ENCODE results near the gene SLC31A1. TPM values are rescaled to one million over a fixed set of nuclear protein-coding genes. Genes with fewer than 3 reads are reported as not detected.

SLC31A1 gene
- total RNA-seq, 1 experiment from 2014 or later: 34.4 TPM

GRCh38 chr9:113238202-113238858 is 17.0 kb downstream of the SLC31A1 start:
- no peaks in the 10 kb centered on the region for H4K20me1 ChIP-seq (ENCODE audit: control insufficient read depth, insufficient read depth, insufficient read length)
- no peak overlapping the region for H2BK20ac ChIP-seq (ENCODE audit: low read depth, low read length, poor library complexity, severe bottlenecking)
- Mint-ChIP-seq H3K27me3 (ENCODE audit: low read depth) (no peaks in the 10 kb centered on the region), H3K4me1 (no peaks in the 10 kb centered on the region), H3K9me3 (no peaks in the 10 kb centered on the region), H3K36me3 (ENCODE audit: insufficient read depth in 1 of 3, low read depth in 3 of 3) (no peaks in the 10 kb centered on the region; a peak in 1 of 7 replicates), H3K4me3 (no peak overlapping the region), H3K27ac (no peak overlapping the region)
- WGBS (ENCODE audit: extremely low coverage, insufficient read length, low lambda C conversion rate): no CpG with 5 or more reads among the region's 10 CpGs
- H3T11ph ChIP-seq (ENCODE audit: low read length): no peak overlapping the region
- no peaks in the 10 kb centered on the region for H3K79me1 ChIP-seq (ENCODE audit: insufficient read depth, low read depth, low read length, poor library complexity, severe bottlenecking)
- no peaks in the 10 kb centered on the region for H3K23me2 ChIP-seq (ENCODE audit: insufficient read length, low read depth, low read length, poor library complexity, severe bottlenecking)
- 0 out of 2 replicates have a peak, but pooled peaks cover 2% of the 10 kb centered on the region for H3K79me2 ChIP-seq (ENCODE audit: insufficient read depth, low read length)
- H3K27ac ChIP-seq (ENCODE audit: insufficient read length, low read depth, low read length): no peak overlapping the region
- no peak overlapping the region for H3K4ac ChIP-seq (ENCODE audit: low read depth, low read length)
- H2AK5ac ChIP-seq (ENCODE audit: insufficient read length, low read length): no peak overlapping the region
- H4K5ac ChIP-seq (ENCODE audit: insufficient read length, low read depth, low read length): no peak overlapping the region
- no peak overlapping the region for H2BK12ac ChIP-seq (ENCODE audit: insufficient read length, low read depth, low read length)
- no peaks in the 10 kb centered on the region for H3K27me3 ChIP-seq (ENCODE audit: insufficient read depth, low read length)
- no peak overlapping the region for H4K8ac ChIP-seq (replicated peaks; ENCODE audit: insufficient read length, low read depth, low read length)
- TF ChIP-seq, protein P1, sequence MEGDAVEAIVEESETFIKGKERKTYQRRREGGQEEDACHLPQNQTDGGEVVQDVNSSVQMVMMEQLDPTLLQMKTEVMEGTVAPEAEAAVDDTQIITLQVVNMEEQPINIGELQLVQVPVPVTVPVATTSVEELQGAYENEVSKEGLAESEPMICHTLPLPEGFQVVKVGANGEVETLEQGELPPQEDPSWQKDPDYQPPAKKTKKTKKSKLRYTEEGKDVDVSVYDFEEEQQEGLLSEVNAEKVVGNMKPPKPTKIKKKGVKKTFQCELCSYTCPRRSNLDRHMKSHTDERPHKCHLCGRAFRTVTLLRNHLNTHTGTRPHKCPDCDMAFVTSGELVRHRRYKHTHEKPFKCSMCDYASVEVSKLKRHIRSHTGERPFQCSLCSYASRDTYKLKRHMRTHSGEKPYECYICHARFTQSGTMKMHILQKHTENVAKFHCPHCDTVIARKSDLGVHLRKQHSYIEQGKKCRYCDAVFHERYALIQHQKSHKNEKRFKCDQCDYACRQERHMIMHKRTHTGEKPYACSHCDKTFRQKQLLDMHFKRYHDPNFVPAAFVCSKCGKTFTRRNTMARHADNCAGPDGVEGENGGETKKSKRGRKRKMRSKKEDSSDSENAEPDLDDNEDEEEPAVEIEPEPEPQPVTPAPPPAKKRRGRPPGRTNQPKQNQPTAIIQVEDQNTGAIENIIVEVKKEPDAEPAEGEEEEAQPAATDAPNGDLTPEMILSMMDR (conservative IDR thresholded peaks at IDR 0.05): no peak
- H2AFZ ChIP-seq (ENCODE audit: low read length): no peak overlapping the region
- no peak overlapping the region for H3K14ac ChIP-seq (ENCODE audit: insufficient read depth, low read length)
- no peaks in the 10 kb centered on the region for H3K9me3 ChIP-seq (ENCODE audit: control insufficient read depth, low read depth, low read length)
- H2BK5ac ChIP-seq (ENCODE audit: insufficient read length, low read length): no peak overlapping the region
- H4K91ac ChIP-seq (ENCODE audit: insufficient read length, low read depth, low read length): no peak overlapping the region
- no peak overlapping the region for H3K18ac ChIP-seq (ENCODE audit: insufficient read length, low read depth, low read length)
- no peak overlapping the region for H3K9ac ChIP-seq (ENCODE audit: extremely low read depth, insufficient read length, low read length)
- no peak overlapping the region for H3K23ac ChIP-seq (ENCODE audit: insufficient read length, low read depth, low read length)
- no peaks in the 10 kb centered on the region for H3K4me1 ChIP-seq (ENCODE audit: insufficient read depth, low read length)
- H2BK15ac ChIP-seq (ENCODE audit: low read depth, low read length): no peak overlapping the region
- DNase-seq: no peak
- no peak overlapping the region for H2BK120ac ChIP-seq (ENCODE audit: low read depth, low read length, poor library complexity, severe bottlenecking)
- no peak overlapping the region for H3K56ac ChIP-seq (ENCODE audit: insufficient read length, low read depth, low read length)
- H3K4me2 ChIP-seq (ENCODE audit: insufficient read depth, insufficient read length, low read length): no peak overlapping the region

Measured in H9 (cell line).